WTC11 (cell line): Measurements from ENCODE around the gene PRKCE. TPM values are rescaled to one million over a fixed set of nuclear protein-coding genes. Genes with fewer than 3 reads are reported as not detected.

ENCODE experiments used
- ATAC-seq: fragments of 200-7000 bp; cut with Tn5 transposase; 2 replicates; pipeline ENCODE4 v1.10.0; 2021; ENCODE audit warnings: mild to moderate bottlenecking, moderate library complexity
- CTCF ChIA-PET: fragments of 300-600 bp; sonication (Branson Sonifier 250); formaldehyde crosslinking; loops from one replicate; lab custom pipeline; 2021; ENCODE audit warnings: antibody characterized with exemption; lab: Charles Lee
- POLR2A ChIA-PET: fragments of 350-600 bp; sonication (Branson Sonifier 250); formaldehyde crosslinking; loops from one replicate; lab custom pipeline; 2021; ENCODE audit warnings: antibody characterized with exemption; lab: Charles Lee
- DNase-seq: peaks from one replicate; pipeline ENCODE4 v3.0.0; 2021; ENCODE audit warnings: low spot score
- H3K27ac Mint-ChIP-seq: 2 replicates; pipeline ENCODE4 v1.8.0; 2021; ENCODE audit warnings: mixed read lengths
- H3K27me3 Mint-ChIP-seq: 2 replicates; pipeline ENCODE4 v1.8.0; 2021; ENCODE audit warnings: low read depth, mild to moderate bottlenecking, moderate library complexity, mixed read lengths
- H3K36me3 Mint-ChIP-seq: 2 replicates; pipeline ENCODE4 v1.8.0; 2021; ENCODE audit warnings: mixed read lengths
- H3K4me1 Mint-ChIP-seq: 2 replicates; pipeline ENCODE4 v1.8.0; 2022; ENCODE audit warnings: mixed read lengths
- H3K4me3 Mint-ChIP-seq: 2 replicates; pipeline ENCODE4 v1.8.0; 2021; ENCODE audit warnings: mild to moderate bottlenecking, moderate library complexity, mixed read lengths
- H3K9me3 Mint-ChIP-seq: 2 replicates; pipeline ENCODE4 v1.8.0; 2021; ENCODE audit warnings: mixed read lengths
- AR ChIP-seq: fragments of 250-450 bp; sonication (Bioruptor Pico); IDR thresholded peaks from 2 replicates; pipeline ENCODE4 v1.9.0; 2021; ENCODE audit warnings: mild to moderate bottlenecking
- ATF1 ChIP-seq: sonication (generic); formaldehyde crosslinking; IDR thresholded peaks from 2 replicates; pipeline ENCODE4 v1.8.1; 2023; ENCODE audit warnings: mild to moderate bottlenecking, moderate library complexity, missing genetic modification reagents
- ATF3 ChIP-seq: sonication (generic); formaldehyde crosslinking; conservative IDR thresholded peaks from 2 replicates; pipeline ENCODE4 v1.8.1; 2022; ENCODE audit warnings: mild to moderate bottlenecking, missing genetic modification reagents
- ATF6 ChIP-seq: sonication (generic); formaldehyde crosslinking; IDR thresholded peaks from 2 replicates; pipeline ENCODE4 v1.8.1; 2023; ENCODE audit warnings: mild to moderate bottlenecking, missing genetic modification reagents
- CBFB ChIP-seq: sonication (generic); formaldehyde crosslinking; IDR thresholded peaks from 2 replicates; pipeline ENCODE4 v1.8.1; 2022; ENCODE audit warnings: mild to moderate bottlenecking, low read depth, missing genetic modification reagents
- CTCF ChIP-seq: fragments of 200-600 bp; IDR thresholded peaks from 2 replicates; pipeline ENCODE4 v1.8.0; 2022; ENCODE audit warnings: antibody characterized with exemption
- E2F5 ChIP-seq: sonication (generic); formaldehyde crosslinking; IDR thresholded peaks from 2 replicates; pipeline ENCODE4 v1.8.1; 2022; ENCODE audit warnings: mild to moderate bottlenecking, moderate library complexity, missing genetic modification reagents
- EMX1 ChIP-seq: fragments of 250-450 bp; sonication (Bioruptor Pico); IDR thresholded peaks from 2 replicates; pipeline ENCODE4 v1.8.0; 2021; ENCODE audit warnings: mild to moderate bottlenecking
- GABPB1 ChIP-seq: sonication (generic); formaldehyde crosslinking; IDR thresholded peaks from 2 replicates; pipeline ENCODE4 v1.8.1; 2023; ENCODE audit warnings: mild to moderate bottlenecking, missing genetic modification reagents
- GRHL2 ChIP-seq: fragments of 250-450 bp; sonication (Bioruptor Pico); IDR thresholded peaks from 2 replicates; pipeline ENCODE4 v1.8.0; 2022; ENCODE audit warnings: mild to moderate bottlenecking, moderate library complexity; ENCODE audit not compliant: insufficient replicate concordance, severe bottlenecking
- HMGA2 ChIP-seq: fragments of 250-450 bp; sonication (Bioruptor Pico); IDR thresholded peaks from 2 replicates; pipeline ENCODE4 v1.4.0; 2021; ENCODE audit warnings: mild to moderate bottlenecking, moderate library complexity
- IRF2 ChIP-seq: sonication (generic); formaldehyde crosslinking; IDR thresholded peaks from 2 replicates; pipeline ENCODE4 v1.8.0; 2022; ENCODE audit warnings: low read depth, missing genetic modification reagents, borderline replicate concordance
- JAZF1 ChIP-seq: fragments of 250-450 bp; sonication (Bioruptor Pico); IDR thresholded peaks from 2 replicates; pipeline ENCODE4 v1.9.0; 2021; ENCODE audit warnings: moderate library complexity, mild to moderate bottlenecking, inconsistent platforms
- NFE2L1 ChIP-seq: sonication (generic); formaldehyde crosslinking; IDR thresholded peaks from 2 replicates; pipeline ENCODE4 v1.8.1; 2023; ENCODE audit warnings: missing genetic modification reagents
- NR3C1 ChIP-seq: sonication (generic); formaldehyde crosslinking; conservative IDR thresholded peaks from 2 replicates; pipeline ENCODE4 v1.8.1; 2023; ENCODE audit warnings: low read depth, mild to moderate bottlenecking, missing genetic modification reagents
- PREB ChIP-seq: sonication (generic); formaldehyde crosslinking; IDR thresholded peaks from 2 replicates; pipeline ENCODE4 v1.8.1; 2022; ENCODE audit warnings: mild to moderate bottlenecking, missing genetic modification reagents, moderate library complexity, borderline replicate concordance
- RORB ChIP-seq: fragments of 250-450 bp; sonication (Bioruptor Pico); IDR thresholded peaks from 2 replicates; pipeline ENCODE4 v1.9.0; 2021; ENCODE audit warnings: mild to moderate bottlenecking
- SMAD4 ChIP-seq: sonication (generic); formaldehyde crosslinking; IDR thresholded peaks from 2 replicates; pipeline ENCODE4 v1.8.0; 2022; ENCODE audit warnings: mild to moderate bottlenecking, missing genetic modification reagents
- TEAD4 ChIP-seq: sonication (generic); formaldehyde crosslinking; IDR thresholded peaks from 2 replicates; pipeline ENCODE4 v1.8.0; 2022; ENCODE audit warnings: mild to moderate bottlenecking, missing genetic modification reagents
- TP53 ChIP-seq: sonication (generic); formaldehyde crosslinking; IDR thresholded peaks from 2 replicates; pipeline ENCODE4 v1.8.1; 2023; ENCODE audit warnings: mild to moderate bottlenecking, missing genetic modification reagents
- USF1 ChIP-seq: sonication (generic); formaldehyde crosslinking; IDR thresholded peaks from 2 replicates; pipeline ENCODE4 v1.8.0; 2022; ENCODE audit warnings: mild to moderate bottlenecking, missing genetic modification reagents
- USF2 ChIP-seq: sonication (generic); formaldehyde crosslinking; IDR thresholded peaks from 2 replicates; pipeline ENCODE4 v1.8.1; 2023; ENCODE audit warnings: mild to moderate bottlenecking, missing genetic modification reagents, moderate library complexity
- ZNF219 ChIP-seq: sonication (generic); formaldehyde crosslinking; IDR thresholded peaks from 2 replicates; pipeline ENCODE4 v1.8.0; 2023; ENCODE audit warnings: missing genetic modification reagents, mild to moderate bottlenecking, borderline replicate concordance
- ZNF263 ChIP-seq: sonication (generic); formaldehyde crosslinking; IDR thresholded peaks from 2 replicates; pipeline ENCODE4 v1.8.1; 2022; ENCODE audit warnings: low read depth, mild to moderate bottlenecking, moderate library complexity, missing genetic modification reagents
- ZSCAN18 ChIP-seq: fragments of 250-450 bp; sonication (Bioruptor Pico); IDR thresholded peaks from 2 replicates; pipeline ENCODE4 v2.1.2; 2022; ENCODE audit warnings: mild to moderate bottlenecking, moderate library complexity
- total RNA-seq: library from RNA; stranded (reverse); gene quantifications from 3 replicates; pipeline ENCODE4 v1.2.3, GENCODE V29; 2021

Gene PRKCE
- total RNA-seq, 1 experiment from 2014 or later = 5.8 TPM

- Mint-ChIP-seq H3K27me3 (no peaks in the 10 kb centered on the region), H3K4me1 (peaks cover 13% of the 10 kb centered on the region), H3K9me3 (peaks cover 24% of the 10 kb centered on the region), H3K27ac (no peak overlapping the region), H3K4me3 (no peak overlapping the region), H3K36me3 (peaks cover 12% of the 10 kb centered on the region)
- DNase-seq = no peak
- no peak for ATAC-seq
- POLR2A ChIA-PET = no interaction called here
- no peak for TF ChIP-seq TEAD4
- no peak for TF ChIP-seq USF2
- TF ChIP-seq ATF6 (CRISPR knock-in tag) = no peak
- no peak for TF ChIP-seq IRF2 (CRISPR knock-in tag)
- TF ChIP-seq SMAD4 (CRISPR knock-in tag) = no peak
- TF ChIP-seq ATF1 (CRISPR knock-in tag) = no peak
- TF ChIP-seq E2F5 = no peak
- no peak for TF ChIP-seq ZNF263 (CRISPR knock-in tag)
- no peak for TF ChIP-seq HMGA2 (CRISPR knock-in tag)
- no peak for TF ChIP-seq RORB (CRISPR knock-in tag)
- TF ChIP-seq USF1 = no peak
- TF ChIP-seq EMX1 = no peak
- TF ChIP-seq AR = no peak
- no peak for TF ChIP-seq TP53 (CRISPR knock-in tag)
- TF ChIP-seq GRHL2 (CRISPR knock-in tag) = no peak
- TF ChIP-seq CBFB = no peak
- no peak for TF ChIP-seq ZSCAN18 (CRISPR knock-in tag)
- no peak for TF ChIP-seq ATF3 (CRISPR knock-in tag)
- no peak for TF ChIP-seq JAZF1 (CRISPR knock-in tag)
- CTCF ChIA-PET = no interaction called here
These were observed 373.6 kb downstream of the PRKCE start for GRCh38 chr2:46025081-46025480.

- Mint-ChIP-seq H3K9me3 (peaks cover 20% of the 10 kb centered on the region), H3K36me3 (peaks cover 7% of the 10 kb centered on the region), H3K4me1 (peaks cover 18% of the 10 kb centered on the region), H3K27ac (no peak overlapping the region), H3K27me3 (no peaks in the 10 kb centered on the region), H3K4me3 (no peak overlapping the region)
- ChIA-PET CTCF (no interaction called here), POLR2A (no interaction called here)
- no peak for DNase-seq
- no peak for ATAC-seq
- TF ChIP-seq HMGA2 (CRISPR knock-in tag) (no peak), CTCF (no peak), NR3C1 (no peak), PREB (no peak), ZNF219 (CRISPR knock-in tag) (no peak), NFE2L1 (CRISPR knock-in tag) (no peak), GABPB1 (no peak)
These were observed 374.2 kb downstream of the PRKCE start for GRCh38 chr2:46025676-46026075.
